GM12864 (cell line): ENCODE measurements around the gene BRK1.
"Not testable (repeated sequence)": the region's sequence is repeated elsewhere in the genome, so short reads cannot be mapped to it uniquely, and the experiment has no call there.

Source experiments
- DNase-seq: peaks from one replicate; pipeline ENCODE4 v3.0.0-alpha.2; 2011; ENCODE audit warnings: low read depth
- H3K4me3 ChIP-seq: 2 replicates; pipeline ENCODE4 v1.5.1; 2011; ENCODE audit warnings: mild to moderate bottlenecking, low read depth, low read length, control low read depth
- TF ChIP-seq, protein P1 (sequence below): IDR thresholded peaks from 2 replicates; pipeline ENCODE4 v1.5.1; 2011; ENCODE audit warnings: low read depth, mild to moderate bottlenecking, moderate library complexity, low read length, control low read depth, inconsistent platforms; ENCODE audit errors: missing control alignments

Gene BRK1

DNA sequence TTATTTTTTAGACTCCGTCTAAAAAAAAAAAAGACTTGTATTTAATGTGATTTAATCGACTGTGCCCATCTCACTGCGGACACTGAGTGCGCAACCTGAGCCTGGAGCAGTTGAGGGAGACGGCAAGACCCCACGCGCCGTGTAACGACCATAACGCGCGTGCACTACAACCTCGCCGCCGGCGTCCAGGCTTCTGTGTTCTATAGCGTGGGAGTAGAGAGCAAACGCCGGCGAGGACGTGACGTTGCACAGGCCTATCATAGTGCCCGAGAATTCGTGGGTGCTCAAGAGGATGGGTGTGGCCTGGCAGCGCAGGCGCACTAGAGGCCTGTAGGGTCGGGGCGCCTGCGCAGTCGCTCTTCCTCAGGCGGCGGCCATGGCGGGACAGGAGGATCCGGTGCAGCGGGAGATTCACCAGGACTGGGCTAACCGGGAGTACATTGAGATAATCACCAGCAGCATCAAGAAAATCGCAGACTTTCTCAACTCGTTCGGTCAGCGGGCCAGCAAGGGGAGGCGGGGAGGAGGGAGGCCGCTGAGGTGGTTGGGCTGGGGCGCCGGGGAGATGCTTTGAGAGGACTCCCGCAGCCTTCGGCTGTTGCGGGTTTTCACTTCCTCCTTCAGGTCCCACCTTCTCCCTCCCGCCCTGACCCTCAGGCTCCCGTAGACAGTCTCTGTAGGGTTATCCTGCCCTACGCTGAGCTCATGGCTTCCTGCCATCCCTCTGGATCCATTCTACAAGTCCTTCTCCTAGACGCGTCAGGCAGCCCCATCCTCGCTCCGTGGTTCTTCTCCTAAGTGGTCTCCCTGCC, at the start of gene BRK1:
Gene BRK1 (plus strand): TSS at position 350 of the 812 bp plus-strand sequence. CDS start 27 bp downstream, at position 377.
- TF ChIP-seq, protein P1, sequence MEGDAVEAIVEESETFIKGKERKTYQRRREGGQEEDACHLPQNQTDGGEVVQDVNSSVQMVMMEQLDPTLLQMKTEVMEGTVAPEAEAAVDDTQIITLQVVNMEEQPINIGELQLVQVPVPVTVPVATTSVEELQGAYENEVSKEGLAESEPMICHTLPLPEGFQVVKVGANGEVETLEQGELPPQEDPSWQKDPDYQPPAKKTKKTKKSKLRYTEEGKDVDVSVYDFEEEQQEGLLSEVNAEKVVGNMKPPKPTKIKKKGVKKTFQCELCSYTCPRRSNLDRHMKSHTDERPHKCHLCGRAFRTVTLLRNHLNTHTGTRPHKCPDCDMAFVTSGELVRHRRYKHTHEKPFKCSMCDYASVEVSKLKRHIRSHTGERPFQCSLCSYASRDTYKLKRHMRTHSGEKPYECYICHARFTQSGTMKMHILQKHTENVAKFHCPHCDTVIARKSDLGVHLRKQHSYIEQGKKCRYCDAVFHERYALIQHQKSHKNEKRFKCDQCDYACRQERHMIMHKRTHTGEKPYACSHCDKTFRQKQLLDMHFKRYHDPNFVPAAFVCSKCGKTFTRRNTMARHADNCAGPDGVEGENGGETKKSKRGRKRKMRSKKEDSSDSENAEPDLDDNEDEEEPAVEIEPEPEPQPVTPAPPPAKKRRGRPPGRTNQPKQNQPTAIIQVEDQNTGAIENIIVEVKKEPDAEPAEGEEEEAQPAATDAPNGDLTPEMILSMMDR, result no peak
- H3K4me3 ChIP-seq, result peak within 1 kb of the TSS; percentile 87
- DNase-seq, result peak; percentile 93

DNA sequence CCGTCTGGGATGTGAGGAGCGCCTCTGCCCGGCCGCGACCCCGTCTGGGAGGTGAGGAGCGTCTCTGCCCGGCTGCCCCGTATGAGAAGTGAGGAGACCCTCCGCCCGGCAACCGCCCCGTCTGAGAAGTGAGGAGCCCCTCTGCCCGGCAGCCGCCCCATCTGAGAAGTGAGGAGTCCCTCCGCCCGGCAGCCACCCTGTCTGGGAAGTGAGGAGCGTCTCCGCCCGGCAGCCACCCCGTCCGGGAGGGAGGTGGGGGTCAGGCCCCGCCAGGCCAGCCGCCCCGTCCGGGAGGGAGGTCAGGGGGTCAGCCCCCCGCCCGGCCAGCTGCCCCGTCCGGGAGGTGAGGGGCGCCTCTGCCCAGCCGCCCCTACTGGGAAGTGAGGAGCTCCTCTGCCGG, 45.4 kb upstream of the BRK1 start:
- H3K4me3 ChIP-seq, DNase-seq: not testable (repeated sequence)

DNA sequence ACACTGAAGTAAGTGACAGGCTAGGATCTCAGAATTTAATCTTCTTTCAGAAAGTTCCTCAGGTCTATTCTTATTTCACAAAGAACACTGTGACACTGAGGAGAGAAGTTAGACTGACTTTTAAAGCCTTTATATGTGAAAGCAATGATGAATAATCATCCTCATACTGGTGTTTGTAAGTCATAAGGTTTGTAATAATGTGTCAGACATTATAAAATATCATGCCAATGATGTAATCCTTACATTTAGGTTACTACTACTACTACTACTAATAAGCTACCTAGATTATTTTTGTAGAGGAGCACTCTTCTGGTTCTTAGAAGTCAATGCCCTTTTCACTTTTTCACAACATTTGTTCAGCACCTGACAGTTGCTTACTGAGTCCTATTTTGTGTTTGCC, 40.8 kb upstream of the BRK1 start:
- TF ChIP-seq, protein P1, result no peak
- DNase-seq, result no peak
- H3K4me3 ChIP-seq, result no peak overlapping the region

DNA sequence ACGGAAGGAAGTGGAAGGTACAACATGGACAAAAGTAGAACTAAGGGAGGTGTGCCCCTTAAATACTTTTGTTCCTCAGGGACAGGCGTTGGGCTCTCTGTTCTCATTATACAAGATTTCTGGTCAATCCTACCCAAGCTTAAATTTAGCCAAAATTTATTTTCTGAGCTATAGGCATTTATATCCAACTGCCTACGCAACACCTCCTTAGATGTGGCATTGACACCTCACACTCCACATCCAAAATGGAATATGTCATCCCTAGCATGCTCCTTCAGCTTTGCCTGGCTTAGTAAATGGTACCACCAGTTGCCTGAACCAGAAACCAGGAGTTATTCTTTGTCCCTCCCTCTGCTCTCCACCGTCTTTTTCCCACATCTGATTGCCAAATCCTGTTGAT, 33.6 kb upstream of the BRK1 start:
- no peak for DNase-seq
- H3K4me3 ChIP-seq, result no peak overlapping the region
- TF ChIP-seq, protein P1, result no peak

DNA sequence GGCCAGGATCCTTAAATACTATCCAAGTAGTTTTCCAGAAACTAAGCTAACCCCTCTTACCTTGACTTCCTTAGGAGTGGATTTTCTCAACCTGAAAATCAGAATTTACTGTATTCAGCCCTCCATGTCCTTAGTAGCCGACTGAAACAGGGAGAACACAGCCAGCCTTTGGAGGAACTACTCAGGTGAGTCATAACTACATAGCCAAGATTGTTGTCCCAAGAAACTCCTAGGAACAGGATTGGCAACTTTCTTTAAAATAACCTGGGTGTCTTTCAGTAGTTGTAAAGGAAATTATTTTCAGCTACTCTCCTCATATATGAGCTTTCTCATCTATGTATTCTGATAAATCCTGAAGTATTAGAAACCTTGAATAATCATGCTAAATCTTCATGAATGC, 29.7 kb upstream of the BRK1 start:
- TF ChIP-seq, protein P1, result no peak
- H3K4me3 ChIP-seq, result no peak overlapping the region
- no peak for DNase-seq

DNA sequence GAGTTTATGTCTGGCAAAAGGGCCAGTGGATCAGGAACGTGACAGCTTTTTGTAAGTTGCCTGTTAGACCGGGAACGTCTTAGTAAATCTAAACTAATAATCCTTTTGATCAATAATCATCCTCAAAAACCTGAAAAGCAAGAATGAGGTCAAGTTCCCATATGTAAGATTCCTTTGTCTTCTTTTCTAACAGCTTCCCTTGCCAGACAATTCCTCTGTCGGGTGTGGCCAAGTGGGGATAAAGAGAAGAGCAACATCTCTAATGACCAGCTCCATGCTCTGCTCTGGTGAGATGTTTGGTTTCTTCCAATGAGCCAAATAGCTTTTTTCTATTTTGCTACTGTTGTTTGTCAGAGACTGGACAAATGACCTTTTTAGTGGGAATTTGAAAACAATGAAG, 27.2 kb upstream of the BRK1 start:
- DNase-seq, result no peak
- TF ChIP-seq, protein P1, result no peak
- no peak overlapping the region for H3K4me3 ChIP-seq

DNA sequence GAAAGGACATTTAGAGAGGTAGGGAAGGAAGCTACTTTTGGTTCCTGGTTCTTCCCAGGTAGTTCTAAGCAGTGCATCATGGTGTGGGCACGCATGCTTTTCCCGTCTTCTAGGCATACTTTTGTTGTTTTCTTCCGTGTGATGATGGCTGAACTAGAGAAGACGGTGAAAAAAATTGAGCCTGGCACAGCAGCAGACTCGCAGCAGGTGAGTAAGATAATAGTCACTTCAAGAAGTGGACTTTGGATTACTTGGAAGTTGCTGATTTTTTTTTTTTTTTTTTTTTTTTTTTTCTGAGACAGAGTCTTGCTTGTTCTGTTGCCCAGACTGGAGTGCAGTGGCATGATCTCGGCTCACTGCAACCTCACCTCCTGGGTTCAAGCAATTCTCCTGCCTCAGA, 25.3 kb upstream of the BRK1 start:
- no peak for DNase-seq
- no peak overlapping the region for H3K4me3 ChIP-seq
- TF ChIP-seq, protein P1, result no peak

DNA sequence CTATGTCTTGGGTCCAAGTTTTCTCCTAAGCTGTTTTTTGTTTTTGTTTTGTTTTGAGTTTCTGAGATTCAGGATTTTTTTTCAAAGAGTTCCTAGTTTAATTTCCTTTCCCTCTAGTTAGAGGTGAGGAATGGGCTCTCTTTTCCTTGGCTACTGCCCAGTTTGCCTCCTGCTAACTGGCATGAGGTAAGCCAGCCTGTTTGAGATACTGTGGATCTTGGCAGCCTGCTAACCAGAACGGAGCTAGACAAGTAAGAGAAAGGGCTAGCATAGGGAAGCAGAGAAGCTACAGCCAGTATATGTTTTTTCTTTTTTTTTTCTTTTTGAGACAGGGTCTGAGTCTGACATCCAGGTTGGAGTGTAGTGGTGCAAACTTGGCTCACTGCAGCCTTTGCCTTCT, 24.7 kb upstream of the BRK1 start:
- not testable (repeated sequence) for DNase-seq, H3K4me3 ChIP-seq

DNA sequence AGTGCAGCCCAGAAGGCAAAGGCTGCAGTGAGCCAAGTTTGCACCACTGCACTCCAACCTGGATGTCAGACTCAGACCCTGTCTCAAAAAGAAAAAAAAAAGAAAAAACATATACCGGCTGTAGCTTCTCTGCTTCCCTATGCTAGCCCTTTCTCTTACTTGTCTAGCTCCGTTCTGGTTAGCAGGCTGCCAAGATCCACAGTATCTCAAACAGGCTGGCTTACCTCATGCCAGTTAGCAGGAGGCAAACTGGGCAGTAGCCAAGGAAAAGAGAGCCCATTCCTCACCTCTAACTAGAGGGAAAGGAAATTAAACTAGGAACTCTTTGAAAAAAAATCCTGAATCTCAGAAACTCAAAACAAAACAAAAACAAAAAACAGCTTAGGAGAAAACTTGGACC, 24.1 kb upstream of the BRK1 start:
- DNase-seq, H3K4me3 ChIP-seq: not testable (repeated sequence)
